ENCODE data around the gene PARP16. TPM values are rescaled to one million over a fixed set of nuclear protein-coding genes. Genes with fewer than 3 reads are reported as not detected.

The PARP16 gene
- total RNA-seq, 1 experiment from 2014 or later = 4.7 TPM

DNA sequence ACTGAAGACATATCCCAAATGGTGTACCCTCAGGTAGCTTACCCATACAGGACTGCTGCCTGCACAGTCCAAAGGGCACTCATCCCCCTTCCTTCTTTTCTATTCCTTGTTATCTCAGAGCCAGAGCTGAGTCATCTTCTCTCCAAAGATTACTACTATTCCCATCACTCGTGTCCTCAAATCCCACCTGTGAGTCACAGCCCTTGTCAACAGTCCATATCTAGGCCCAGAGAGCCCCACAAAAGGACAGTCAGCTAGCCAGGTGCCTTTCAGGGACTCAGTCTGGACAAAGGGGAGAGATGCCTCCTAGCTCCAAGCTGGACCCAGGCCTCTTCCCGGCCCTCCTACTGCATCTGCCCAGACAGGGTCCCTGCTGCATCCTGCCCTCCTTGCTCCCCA, 11.0 kb downstream of the PARP16 start:
- H3K27ac Mint-ChIP-seq = no peak overlapping the region; the same call in 1 of the 2 replicates
- ATAC-seq (no peak), DNase-seq (ENCODE audit: low spot score) (no peak)
- H3K9me3 Mint-ChIP-seq = no peaks in the 10 kb centered on the region
- no peaks in the 10 kb centered on the region for H3K27me3 Mint-ChIP-seq (ENCODE audit: low read depth)
- POLR2A ChIA-PET = interaction anchor here (1.0 kb wide), 1 partner anchor 52 kb away, joined by 3 read pairs; no protein-coding TSS in a partner anchor
- H3K4me3 Mint-ChIP-seq = no peak overlapping the region
- no peaks in the 10 kb centered on the region for H3K36me3 Mint-ChIP-seq
- TF ChIP-seq, protein P1, sequence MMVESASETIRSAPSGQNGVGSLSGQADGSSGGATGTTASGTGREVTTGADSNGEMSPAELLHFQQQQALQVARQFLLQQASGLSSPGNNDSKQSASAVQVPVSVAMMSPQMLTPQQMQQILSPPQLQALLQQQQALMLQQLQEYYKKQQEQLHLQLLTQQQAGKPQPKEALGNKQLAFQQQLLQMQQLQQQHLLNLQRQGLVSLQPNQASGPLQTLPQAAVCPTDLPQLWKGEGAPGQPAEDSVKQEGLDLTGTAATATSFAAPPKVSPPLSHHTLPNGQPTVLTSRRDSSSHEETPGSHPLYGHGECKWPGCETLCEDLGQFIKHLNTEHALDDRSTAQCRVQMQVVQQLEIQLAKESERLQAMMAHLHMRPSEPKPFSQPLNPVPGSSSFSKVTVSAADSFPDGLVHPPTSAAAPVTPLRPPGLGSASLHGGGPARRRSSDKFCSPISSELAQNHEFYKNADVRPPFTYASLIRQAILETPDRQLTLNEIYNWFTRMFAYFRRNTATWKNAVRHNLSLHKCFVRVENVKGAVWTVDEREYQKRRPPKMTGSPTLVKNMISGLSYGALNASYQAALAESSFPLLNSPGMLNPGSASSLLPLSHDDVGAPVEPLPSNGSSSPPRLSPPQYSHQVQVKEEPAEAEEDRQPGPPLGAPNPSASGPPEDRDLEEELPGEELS (CRISPR knock-in tag; IDR thresholded peaks at IDR 0.05) = no peak
- TF ChIP-seq GABPB1 (CRISPR knock-in tag; IDR thresholded peaks at IDR 0.05) (no peak), TCF7 (CRISPR knock-in tag; IDR thresholded peaks at IDR 0.05; ENCODE audit: low read depth) (no peak), NR2C2 (CRISPR knock-in tag; IDR thresholded peaks at IDR 0.05) (no peak), ZNF263 (CRISPR knock-in tag; IDR thresholded peaks at IDR 0.05; ENCODE audit: low read depth) (no peak), ZNF416 (CRISPR knock-in tag; IDR thresholded peaks at IDR 0.05) (no peak)
- TF ChIP-seq, protein P2, sequence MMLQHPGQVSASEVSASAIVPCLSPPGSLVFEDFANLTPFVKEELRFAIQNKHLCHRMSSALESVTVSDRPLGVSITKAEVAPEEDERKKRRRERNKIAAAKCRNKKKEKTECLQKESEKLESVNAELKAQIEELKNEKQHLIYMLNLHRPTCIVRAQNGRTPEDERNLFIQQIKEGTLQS (CRISPR knock-in tag; conservative IDR thresholded peaks at IDR 0.05) = no peak
- TF ChIP-seq, protein P3, sequence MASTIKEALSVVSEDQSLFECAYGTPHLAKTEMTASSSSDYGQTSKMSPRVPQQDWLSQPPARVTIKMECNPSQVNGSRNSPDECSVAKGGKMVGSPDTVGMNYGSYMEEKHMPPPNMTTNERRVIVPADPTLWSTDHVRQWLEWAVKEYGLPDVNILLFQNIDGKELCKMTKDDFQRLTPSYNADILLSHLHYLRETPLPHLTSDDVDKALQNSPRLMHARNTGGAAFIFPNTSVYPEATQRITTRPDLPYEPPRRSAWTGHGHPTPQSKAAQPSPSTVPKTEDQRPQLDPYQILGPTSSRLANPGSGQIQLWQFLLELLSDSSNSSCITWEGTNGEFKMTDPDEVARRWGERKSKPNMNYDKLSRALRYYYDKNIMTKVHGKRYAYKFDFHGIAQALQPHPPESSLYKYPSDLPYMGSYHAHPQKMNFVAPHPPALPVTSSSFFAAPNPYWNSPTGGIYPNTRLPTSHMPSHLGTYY (CRISPR knock-in tag; IDR thresholded peaks at IDR 0.05) = no peak
- TF ChIP-seq, protein P4, sequence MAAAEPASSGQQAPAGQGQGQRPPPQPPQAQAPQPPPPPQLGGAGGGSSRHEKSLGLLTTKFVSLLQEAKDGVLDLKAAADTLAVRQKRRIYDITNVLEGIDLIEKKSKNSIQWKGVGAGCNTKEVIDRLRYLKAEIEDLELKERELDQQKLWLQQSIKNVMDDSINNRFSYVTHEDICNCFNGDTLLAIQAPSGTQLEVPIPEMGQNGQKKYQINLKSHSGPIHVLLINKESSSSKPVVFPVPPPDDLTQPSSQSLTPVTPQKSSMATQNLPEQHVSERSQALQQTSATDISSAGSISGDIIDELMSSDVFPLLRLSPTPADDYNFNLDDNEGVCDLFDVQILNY (CRISPR knock-in tag; IDR thresholded peaks at IDR 0.05) = no peak
- CTCF ChIA-PET = interaction anchor here (1.1 to 4.5 kb wide), 3 partner anchors 11 to 91 kb away, joined by 3 to 21 read pairs (median 4); partner anchors contain the start of genes CLPX and PARP16
- peaks cover 7% of the 10 kb centered on the region; the same call in 1 of the 2 replicates for H3K4me1 Mint-ChIP-seq

DNA sequence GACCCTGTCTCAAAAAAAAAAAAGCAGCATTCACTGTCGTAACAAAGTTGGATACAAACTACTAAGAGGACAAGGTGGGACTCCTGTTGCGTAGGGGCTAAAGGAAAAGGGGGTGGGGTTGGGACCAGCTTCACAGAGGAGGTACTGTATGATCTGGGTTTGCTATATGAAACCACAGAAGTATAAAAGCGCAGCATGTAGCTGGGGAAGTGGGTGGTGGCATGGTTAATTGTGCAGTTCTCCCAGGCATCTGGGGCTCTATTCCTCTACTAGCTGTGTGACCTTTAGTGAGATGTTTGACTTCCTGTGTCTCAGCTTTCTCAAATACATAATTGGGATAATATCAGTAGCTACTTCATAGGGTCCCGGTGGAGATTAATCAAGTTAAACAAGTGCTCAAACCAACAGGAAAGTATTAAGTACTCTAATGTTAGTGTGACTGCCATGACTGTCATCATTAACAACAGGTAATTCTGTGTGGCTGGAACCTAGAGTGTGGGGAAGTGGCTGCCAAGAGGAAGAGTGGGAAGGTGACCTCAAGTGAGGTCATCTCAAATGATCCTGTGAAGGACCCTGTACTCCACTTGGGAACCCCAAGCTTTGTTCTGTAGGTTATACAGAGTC, 11.5 kb downstream of the PARP16 start:
- POLR2A ChIA-PET = interaction anchor here (1.0 kb wide), 1 partner anchor 52 kb away, joined by 3 read pairs; no protein-coding TSS in a partner anchor
- ATAC-seq (no peak), DNase-seq (ENCODE audit: low spot score) (no peak)
- no peaks in the 10 kb centered on the region for H3K27me3 Mint-ChIP-seq (ENCODE audit: low read depth)
- CTCF ChIA-PET = interaction anchor here (0.6 to 4.5 kb wide), 4 partner anchors 11 to 90 kb away, joined by 3 to 21 read pairs (median 4); partner anchors contain the start of genes CLPX and PARP16
- H3K36me3 Mint-ChIP-seq = no peaks in the 10 kb centered on the region
- no peak overlapping the region for H3K27ac Mint-ChIP-seq
- no peak overlapping the region for H3K4me3 Mint-ChIP-seq
- no peaks in the 10 kb centered on the region for H3K9me3 Mint-ChIP-seq
- no peak for TF ChIP-seq SMAD3 (CRISPR knock-in tag; IDR thresholded peaks at IDR 0.05; ENCODE audit: borderline replicate concordance)
- TF ChIP-seq, protein P5, sequence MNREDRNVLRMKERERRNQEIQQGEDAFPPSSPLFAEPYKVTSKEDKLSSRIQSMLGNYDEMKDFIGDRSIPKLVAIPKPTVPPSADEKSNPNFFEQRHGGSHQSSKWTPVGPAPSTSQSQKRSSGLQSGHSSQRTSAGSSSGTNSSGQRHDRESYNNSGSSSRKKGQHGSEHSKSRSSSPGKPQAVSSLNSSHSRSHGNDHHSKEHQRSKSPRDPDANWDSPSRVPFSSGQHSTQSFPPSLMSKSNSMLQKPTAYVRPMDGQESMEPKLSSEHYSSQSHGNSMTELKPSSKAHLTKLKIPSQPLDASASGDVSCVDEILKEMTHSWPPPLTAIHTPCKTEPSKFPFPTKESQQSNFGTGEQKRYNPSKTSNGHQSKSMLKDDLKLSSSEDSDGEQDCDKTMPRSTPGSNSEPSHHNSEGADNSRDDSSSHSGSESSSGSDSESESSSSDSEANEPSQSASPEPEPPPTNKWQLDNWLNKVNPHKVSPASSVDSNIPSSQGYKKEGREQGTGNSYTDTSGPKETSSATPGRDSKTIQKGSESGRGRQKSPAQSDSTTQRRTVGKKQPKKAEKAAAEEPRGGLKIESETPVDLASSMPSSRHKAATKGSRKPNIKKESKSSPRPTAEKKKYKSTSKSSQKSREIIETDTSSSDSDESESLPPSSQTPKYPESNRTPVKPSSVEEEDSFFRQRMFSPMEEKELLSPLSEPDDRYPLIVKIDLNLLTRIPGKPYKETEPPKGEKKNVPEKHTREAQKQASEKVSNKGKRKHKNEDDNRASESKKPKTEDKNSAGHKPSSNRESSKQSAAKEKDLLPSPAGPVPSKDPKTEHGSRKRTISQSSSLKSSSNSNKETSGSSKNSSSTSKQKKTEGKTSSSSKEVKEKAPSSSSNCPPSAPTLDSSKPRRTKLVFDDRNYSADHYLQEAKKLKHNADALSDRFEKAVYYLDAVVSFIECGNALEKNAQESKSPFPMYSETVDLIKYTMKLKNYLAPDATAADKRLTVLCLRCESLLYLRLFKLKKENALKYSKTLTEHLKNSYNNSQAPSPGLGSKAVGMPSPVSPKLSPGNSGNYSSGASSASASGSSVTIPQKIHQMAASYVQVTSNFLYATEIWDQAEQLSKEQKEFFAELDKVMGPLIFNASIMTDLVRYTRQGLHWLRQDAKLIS (CRISPR knock-in tag; IDR thresholded peaks at IDR 0.05; ENCODE audit: borderline replicate concordance) = no peak
- TF ChIP-seq KAT7 (CRISPR knock-in tag; IDR thresholded peaks at IDR 0.05; ENCODE audit: borderline replicate concordance) = no peak
- no peak for TF ChIP-seq SP1 (CRISPR knock-in tag; conservative IDR thresholded peaks at IDR 0.05)
- TF ChIP-seq, protein P6, sequence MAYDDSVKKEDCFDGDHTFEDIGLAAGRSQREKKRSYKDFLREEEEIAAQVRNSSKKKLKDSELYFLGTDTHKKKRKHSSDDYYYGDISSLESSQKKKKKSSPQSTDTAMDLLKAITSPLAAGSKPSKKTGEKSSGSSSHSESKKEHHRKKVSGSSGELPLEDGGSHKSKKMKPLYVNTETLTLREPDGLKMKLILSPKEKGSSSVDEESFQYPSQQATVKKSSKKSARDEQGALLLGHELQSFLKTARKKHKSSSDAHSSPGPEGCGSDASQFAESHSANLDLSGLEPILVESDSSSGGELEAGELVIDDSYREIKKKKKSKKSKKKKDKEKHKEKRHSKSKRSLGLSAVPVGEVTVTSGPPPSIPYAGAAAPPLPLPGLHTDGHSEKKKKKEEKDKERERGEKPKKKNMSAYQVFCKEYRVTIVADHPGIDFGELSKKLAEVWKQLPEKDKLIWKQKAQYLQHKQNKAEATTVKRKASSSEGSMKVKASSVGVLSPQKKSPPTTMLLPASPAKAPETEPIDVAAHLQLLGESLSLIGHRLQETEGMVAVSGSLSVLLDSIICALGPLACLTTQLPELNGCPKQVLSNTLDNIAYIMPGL (CRISPR knock-in tag; IDR thresholded peaks at IDR 0.05) = no peak
- TF ChIP-seq, protein P2 (CRISPR knock-in tag; conservative IDR thresholded peaks at IDR 0.05) = no peak
- no peak for TF ChIP-seq CREM (CRISPR knock-in tag; IDR thresholded peaks at IDR 0.05)
- TF ChIP-seq ZNF263 (CRISPR knock-in tag; IDR thresholded peaks at IDR 0.05; ENCODE audit: low read depth) = no peak
- TF ChIP-seq NR2C2 (CRISPR knock-in tag; IDR thresholded peaks at IDR 0.05) = no peak
- TF ChIP-seq, protein P7, sequence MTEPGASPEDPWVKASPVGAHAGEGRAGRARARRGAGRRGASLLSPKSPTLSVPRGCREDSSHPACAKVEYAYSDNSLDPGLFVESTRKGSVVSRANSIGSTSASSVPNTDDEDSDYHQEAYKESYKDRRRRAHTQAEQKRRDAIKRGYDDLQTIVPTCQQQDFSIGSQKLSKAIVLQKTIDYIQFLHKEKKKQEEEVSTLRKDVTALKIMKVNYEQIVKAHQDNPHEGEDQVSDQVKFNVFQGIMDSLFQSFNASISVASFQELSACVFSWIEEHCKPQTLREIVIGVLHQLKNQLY (CRISPR knock-in tag; IDR thresholded peaks at IDR 0.05) = no peak
- no peak for TF ChIP-seq IRF2 (CRISPR knock-in tag; IDR thresholded peaks at IDR 0.05; ENCODE audit: borderline replicate concordance, low read depth)
- TF ChIP-seq, protein P8, sequence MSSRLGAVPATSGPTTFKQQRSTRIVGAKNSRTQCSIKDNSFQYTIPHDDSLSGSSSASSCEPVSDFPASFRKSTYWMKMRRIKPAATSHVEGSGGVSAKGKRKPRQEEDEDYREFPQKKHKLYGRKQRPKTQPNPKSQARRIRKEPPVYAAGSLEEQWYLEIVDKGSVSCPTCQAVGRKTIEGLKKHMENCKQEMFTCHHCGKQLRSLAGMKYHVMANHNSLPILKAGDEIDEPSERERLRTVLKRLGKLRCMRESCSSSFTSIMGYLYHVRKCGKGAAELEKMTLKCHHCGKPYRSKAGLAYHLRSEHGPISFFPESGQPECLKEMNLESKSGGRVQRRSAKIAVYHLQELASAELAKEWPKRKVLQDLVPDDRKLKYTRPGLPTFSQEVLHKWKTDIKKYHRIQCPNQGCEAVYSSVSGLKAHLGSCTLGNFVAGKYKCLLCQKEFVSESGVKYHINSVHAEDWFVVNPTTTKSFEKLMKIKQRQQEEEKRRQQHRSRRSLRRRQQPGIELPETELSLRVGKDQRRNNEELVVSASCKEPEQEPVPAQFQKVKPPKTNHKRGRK (CRISPR knock-in tag; IDR thresholded peaks at IDR 0.05; ENCODE audit: borderline replicate concordance) = no peak
- TF ChIP-seq ATF1 (CRISPR knock-in tag; IDR thresholded peaks at IDR 0.05) = no peak
- peaks cover 5% of the 10 kb centered on the region; the same call in 1 of the 2 replicates for H3K4me1 Mint-ChIP-seq
